Measurements from ENCODE around the gene TPRA1.
"Not testable (repeated sequence)": the region's sequence is repeated elsewhere in the genome, so short reads cannot be mapped to it uniquely, and the experiment has no call there.

TPRA1 gene

GRCh38 chr3:127536830-127537812 lies 53.4 kb downstream of the TPRA1 start:
- no peak for DNase-seq (ENCODE audit: low read depth)

GRCh38 chr3:127535901-127536829 lies 54.4 kb downstream of the TPRA1 start:
- no peak for DNase-seq (ENCODE audit: low read depth)

DNA sequence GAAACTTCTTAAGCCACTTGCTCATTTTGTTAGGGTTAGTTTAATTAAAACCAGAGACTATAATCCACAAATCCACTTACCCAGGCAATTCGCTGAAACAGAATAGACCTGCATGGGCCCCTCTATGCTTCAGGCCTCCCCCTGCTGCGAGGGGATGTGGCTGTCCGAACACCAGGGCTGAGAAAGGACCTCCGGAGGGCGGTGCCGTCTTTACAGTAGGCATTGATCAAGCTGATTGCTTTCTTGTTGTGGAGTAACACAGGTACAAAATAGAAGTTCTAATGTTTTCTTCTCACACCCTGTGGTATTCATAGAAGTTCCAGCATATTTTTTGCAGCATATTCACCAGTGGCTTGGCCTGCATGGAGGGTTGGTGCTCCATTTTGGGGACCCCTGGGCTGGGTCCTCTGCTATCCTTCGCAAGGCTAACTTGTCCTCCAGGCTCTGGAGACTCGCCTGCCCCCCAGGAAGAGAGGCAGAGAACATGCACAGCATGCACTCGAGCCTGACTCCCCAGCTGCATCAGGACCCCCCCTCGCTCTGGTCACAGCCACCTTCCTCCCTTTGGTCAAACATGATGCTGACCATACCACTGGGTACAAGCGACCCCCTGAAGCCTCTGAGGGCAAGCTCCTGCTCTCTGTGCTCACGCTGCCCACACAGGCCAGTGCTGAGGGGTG lies 55.3 kb downstream of the TPRA1 start:
- DNase-seq (ENCODE audit: low read depth), result no peak

GRCh38 chr3:127534564-127534963 lies 56.0 kb downstream of the TPRA1 start:
- DNase-seq (ENCODE audit: low read depth), result no peak

GRCh38 chr3:127534161-127534451 lies 56.4 kb downstream of the TPRA1 start:
- no peak for DNase-seq (ENCODE audit: low read depth)

DNA sequence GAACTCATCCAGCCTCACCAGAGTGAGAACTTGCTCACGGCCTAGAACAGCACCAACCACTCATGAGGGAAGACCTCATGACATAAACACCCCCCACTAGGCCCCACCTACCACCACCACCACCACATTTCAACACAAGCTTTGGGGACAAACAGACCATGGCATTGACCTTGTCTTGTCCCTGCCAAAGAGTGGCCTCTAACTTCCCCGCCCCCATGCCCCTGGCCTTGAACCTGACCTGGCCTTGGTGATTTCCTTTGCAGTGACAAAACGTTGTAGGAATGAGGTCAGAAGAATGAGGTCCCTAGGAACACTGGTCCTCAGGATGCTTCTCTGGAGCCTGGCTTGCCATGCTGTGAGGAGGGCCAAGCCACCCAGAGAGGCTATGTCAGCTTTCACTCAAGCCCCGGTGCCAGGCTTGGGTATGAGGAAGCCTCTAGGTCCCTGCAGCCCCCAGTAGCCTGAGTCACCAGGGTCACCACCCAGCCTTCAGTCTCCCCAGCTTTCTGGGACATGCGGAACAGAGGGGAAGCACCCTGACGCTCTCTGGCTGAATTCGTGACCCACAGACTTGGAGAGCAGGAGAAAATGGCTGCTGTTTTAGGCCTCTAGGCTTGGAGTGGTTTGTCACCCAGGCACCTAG lies 57.9 kb downstream of the TPRA1 start:
- no peak for DNase-seq (ENCODE audit: low read depth)

GRCh38 chr3:127531821-127532220 lies 58.7 kb downstream of the TPRA1 start:
- no peak for DNase-seq (ENCODE audit: low read depth)

DNA sequence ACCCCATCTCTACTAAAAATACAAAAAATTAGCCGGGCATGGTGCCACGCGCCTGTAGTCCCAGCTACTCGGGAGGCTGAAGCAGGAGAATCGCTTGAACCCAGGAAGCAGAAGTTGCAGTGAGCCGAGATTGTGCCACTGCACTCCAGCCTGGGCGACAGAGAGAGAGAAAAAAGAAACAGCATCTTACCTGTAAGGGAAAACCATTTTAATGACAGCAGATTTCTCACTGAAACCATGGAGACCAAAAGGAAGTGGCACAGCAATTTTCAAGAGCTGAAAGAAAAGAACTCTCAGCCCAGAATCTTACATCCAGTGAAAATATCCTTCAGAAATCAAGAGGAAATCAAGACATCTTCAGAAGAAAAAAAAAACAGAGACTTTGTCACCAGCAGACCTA lies 59.7 kb downstream of the TPRA1 start:
- DNase-seq (ENCODE audit: low read depth), result not testable (repeated sequence)

GRCh38 chr3:127529346-127530188 lies 61.0 kb downstream of the TPRA1 start:
- no peak for DNase-seq (ENCODE audit: low read depth)

DNA sequence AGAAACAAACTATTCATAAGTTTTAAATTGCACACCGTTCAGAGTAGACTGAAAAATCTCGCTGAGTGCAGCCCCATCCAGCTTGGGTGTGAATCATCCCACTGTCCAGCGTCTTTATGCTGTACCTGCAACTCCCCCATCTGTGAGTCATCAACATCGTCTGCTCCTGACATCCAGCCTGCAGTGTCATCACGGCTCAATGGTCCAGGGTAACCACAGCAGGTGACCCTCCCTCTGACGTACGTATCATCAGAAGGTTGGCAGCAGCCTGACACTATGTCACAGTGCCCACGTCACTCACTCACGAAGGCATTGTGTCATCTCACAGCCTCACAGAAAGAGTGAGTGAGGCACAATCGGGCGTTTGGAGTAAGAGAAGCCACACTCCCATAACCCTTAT lies 65.2 kb downstream of the TPRA1 start:
- DNase-seq (ENCODE audit: low read depth), result no peak

DNA sequence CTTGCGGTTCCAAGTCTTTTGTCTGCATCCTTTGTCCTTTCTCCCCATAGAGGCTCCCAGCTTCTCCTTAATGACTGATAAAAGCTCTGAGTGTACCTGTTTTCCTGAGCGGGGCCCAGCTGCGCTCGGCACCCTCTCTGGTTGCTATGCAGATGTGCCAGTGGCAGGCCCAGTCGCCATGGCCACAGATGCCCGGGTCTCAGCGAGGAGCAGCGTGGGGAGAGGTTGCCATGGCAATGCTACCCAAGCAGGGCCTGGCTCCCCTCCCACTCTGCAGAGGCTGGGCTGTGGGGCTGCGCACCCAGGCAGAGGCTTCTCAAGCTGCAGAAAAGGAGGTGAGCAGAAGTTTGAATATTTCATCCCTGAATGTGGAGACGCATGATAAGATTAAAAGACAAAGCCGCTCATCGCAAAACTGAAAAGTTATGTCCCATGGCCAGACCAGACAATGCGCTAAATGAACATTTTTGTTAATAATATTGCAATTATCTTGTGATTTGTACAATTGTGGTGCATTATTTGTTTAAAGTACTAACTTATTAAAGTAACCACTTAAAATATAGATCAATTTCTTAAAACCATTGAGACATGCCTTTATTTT lies 66.1 kb downstream of the TPRA1 start:
- no peak for DNase-seq (ENCODE audit: low read depth)
